ENCODE data around the gene SORCS3. TPM values are rescaled to one million over a fixed set of nuclear protein-coding genes. Genes with fewer than 3 reads are reported as not detected.

SORCS3 gene
- total RNA-seq, 2 donors from 2014 or later = not detected

GRCh38 chr10:105102977-105103376 lies 461.9 kb downstream of the SORCS3 start:
- no peaks in the 10 kb centered on the region for H3K4me1 Mint-ChIP-seq (ENCODE audit: low read depth in 2 of 2)
- no peak overlapping the region for H3K27ac Mint-ChIP-seq
- ATAC-seq (no peak), DNase-seq (ENCODE audit: low spot score) (no peak)
- H3K27me3 Mint-ChIP-seq = no peaks in the 10 kb centered on the region
- H3K9me3 Mint-ChIP-seq = peaks cover 15% of the 10 kb centered on the region
- no peak overlapping the region for H3K4me3 Mint-ChIP-seq
- H3K36me3 Mint-ChIP-seq = no peaks in the 10 kb centered on the region

DNA sequence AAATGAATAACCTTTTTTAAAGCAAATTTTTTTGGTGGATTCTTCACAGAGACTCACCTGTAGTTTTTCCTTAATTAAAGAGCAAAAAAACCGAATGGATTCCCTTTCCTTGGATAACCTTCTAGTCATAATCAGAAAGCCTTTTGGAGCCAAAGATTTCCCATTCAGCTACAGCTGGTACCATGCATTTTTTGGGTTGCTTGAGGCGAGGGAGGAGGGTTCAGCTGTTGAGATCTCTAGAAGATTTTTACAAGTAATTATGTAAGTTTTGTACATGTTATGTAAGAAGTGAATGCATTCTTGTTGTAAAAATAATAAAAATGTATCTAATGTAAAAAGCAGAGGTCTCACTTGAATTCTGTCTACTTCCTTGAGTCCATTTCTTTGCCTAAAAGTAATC lies 463.2 kb downstream of the SORCS3 start:
- no peak overlapping the region for H3K4me3 Mint-ChIP-seq
- no peak for ATAC-seq
- no peak for DNase-seq (ENCODE audit: low spot score)
- H3K9me3 Mint-ChIP-seq = peaks cover 17% of the 10 kb centered on the region
- H3K27me3 Mint-ChIP-seq = no peaks in the 10 kb centered on the region
- H3K4me1 Mint-ChIP-seq (ENCODE audit: low read depth in 2 of 2) = no peaks in the 10 kb centered on the region
- no peak overlapping the region for H3K27ac Mint-ChIP-seq
- no peaks in the 10 kb centered on the region for H3K36me3 Mint-ChIP-seq

- ATAC-seq (no peak), DNase-seq (ENCODE audit: low spot score) (no peak)
- Mint-ChIP-seq H3K36me3 (no peaks in the 10 kb centered on the region), H3K9me3 (peaks cover 14% of the 10 kb centered on the region), H3K4me1 (ENCODE audit: low read depth in 2 of 2) (no peaks in the 10 kb centered on the region), H3K27ac (no peak overlapping the region), H3K4me3 (no peak overlapping the region), H3K27me3 (peaks cover 0 to 2% of the 10 kb centered on the region in 2 donors)
These were observed 468.1 kb downstream of the SORCS3 start for GRCh38 chr10:105109164-105109563.

DNA sequence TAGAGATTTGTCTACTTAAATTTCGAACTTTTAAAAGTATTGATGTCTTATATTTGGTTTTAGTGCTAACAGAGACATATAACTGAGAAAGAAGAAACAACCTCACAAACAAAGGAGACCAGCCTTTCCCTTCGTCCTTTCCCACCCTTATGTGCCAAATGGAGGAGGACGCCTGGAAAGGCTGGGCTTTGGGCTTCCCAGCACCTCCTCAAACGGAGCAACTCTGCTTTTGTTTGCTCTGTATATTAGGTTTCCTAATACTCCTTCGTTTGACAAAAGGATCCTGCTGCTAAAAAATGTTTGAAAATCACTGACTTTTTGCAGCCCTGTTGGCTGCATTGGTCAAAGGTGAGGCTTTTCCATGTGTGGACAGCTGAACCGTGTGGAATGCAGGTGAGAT lies 471.8 kb downstream of the SORCS3 start:
- H3K4me1 Mint-ChIP-seq (ENCODE audit: low read depth in 2 of 2) = no peaks in the 10 kb centered on the region
- H3K9me3 Mint-ChIP-seq = peaks cover 9% of the 10 kb centered on the region
- ATAC-seq (no peak), DNase-seq (ENCODE audit: low spot score) (no peak)
- peaks cover 0 to 2% of the 10 kb centered on the region in 2 donors for H3K27me3 Mint-ChIP-seq
- no peak overlapping the region for H3K4me3 Mint-ChIP-seq
- no peak overlapping the region for H3K27ac Mint-ChIP-seq
- no peaks in the 10 kb centered on the region for H3K36me3 Mint-ChIP-seq

DNA sequence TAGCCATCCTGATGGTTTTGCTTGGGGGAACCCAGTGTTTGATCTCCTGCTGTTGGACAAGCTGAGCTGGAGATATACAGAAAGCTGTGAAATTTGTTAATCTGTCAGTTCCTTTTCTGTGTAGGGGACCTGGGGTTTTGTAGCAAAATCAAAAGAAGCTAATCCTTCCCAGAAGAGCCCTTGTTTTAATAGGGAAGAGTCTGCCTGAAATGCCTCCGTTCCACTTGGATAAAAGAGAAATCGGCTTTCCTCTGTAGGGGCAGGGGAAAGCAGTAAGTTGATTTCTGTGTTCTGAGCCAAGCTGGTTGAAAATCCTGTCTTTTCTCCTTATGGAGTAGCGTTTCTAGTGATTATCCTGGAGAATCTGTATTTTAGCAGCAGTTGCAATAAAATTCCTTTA lies 472.6 kb downstream of the SORCS3 start:
- peaks cover 9% of the 10 kb centered on the region for H3K9me3 Mint-ChIP-seq
- peaks cover 0 to 2% of the 10 kb centered on the region in 2 donors for H3K27me3 Mint-ChIP-seq
- H3K36me3 Mint-ChIP-seq = no peaks in the 10 kb centered on the region
- H3K4me1 Mint-ChIP-seq (ENCODE audit: low read depth in 2 of 2) = no peaks in the 10 kb centered on the region
- ATAC-seq = no peak
- H3K4me3 Mint-ChIP-seq = no peak overlapping the region
- DNase-seq (ENCODE audit: low spot score) = no peak
- no peak overlapping the region for H3K27ac Mint-ChIP-seq

DNA sequence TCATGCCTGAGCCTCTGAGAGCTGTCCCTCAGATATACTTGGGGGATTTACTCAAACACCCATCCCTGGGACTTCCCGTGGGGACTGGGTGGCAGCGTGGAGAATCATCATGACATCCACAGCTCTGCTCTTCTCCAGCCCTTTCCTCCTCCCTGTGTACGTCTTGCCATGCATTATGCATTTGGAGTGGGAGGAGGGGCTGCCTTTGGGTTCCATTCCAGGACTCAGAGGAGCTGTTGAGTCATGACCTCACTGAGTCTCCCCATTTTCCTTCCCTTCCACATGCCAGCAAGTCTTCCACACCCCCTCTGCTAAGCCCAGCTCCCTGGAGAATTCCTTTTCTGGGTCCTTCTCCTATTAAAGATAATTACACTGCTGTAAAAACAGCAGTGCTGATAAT lies 480.7 kb downstream of the SORCS3 start:
- Mint-ChIP-seq H3K27me3 (peaks cover 0 to 7% of the 10 kb centered on the region in 2 donors), H3K4me3 (no peak overlapping the region), H3K4me1 (ENCODE audit: low read depth in 2 of 2) (no peaks in the 10 kb centered on the region), H3K9me3 (peaks cover 21% of the 10 kb centered on the region), H3K36me3 (no peaks in the 10 kb centered on the region), H3K27ac (no peak overlapping the region)
- ATAC-seq (no peak), DNase-seq (ENCODE audit: low spot score) (no peak)

GRCh38 chr10:105128111-105128510 lies 487.0 kb downstream of the SORCS3 start:
- ATAC-seq (no peak), DNase-seq (ENCODE audit: low spot score) (no peak)
- H3K36me3 Mint-ChIP-seq = no peaks in the 10 kb centered on the region
- H3K27me3 Mint-ChIP-seq = no peaks in the 10 kb centered on the region
- no peak overlapping the region for H3K4me3 Mint-ChIP-seq
- H3K27ac Mint-ChIP-seq = no peak overlapping the region
- peaks cover 8% of the 10 kb centered on the region for H3K9me3 Mint-ChIP-seq
- H3K4me1 Mint-ChIP-seq (ENCODE audit: low read depth in 2 of 2) = no peaks in the 10 kb centered on the region

DNA sequence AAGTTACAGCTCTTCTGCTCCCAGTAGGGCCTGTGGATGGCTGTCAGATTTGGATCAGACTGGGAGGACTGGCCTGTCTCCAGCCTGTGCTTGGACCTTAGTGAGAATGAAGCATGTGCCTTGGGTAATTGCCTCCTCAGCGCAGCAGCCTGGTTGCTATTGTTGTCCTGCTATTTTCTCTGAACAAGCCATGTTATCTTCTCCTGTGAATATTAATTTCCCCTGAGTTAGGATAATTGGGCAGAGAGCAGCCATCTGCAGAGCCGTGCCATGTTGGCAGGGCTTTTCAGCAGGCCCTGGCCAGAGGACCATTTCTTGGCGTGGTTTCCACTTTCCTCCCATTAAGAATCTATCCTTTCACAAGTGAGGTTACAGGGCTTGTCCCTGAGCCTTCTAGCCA lies 497.3 kb downstream of the SORCS3 start:
- Mint-ChIP-seq H3K4me1 (ENCODE audit: low read depth in 2 of 2) (no peaks in the 10 kb centered on the region), H3K27me3 (no peaks in the 10 kb centered on the region)

GRCh38 chr10:105139363-105139896 lies 498.3 kb downstream of the SORCS3 start:
- ATAC-seq = no peak

More for the DNA sequence above, 497.3 kb downstream of the SORCS3 start:
- Mint-ChIP-seq H3K27ac (no peak overlapping the region), H3K36me3 (no peaks in the 10 kb centered on the region), H3K4me3 (no peak overlapping the region), H3K9me3 (peaks cover 5% of the 10 kb centered on the region)
- ATAC-seq (no peak), DNase-seq (ENCODE audit: low spot score) (no peak)

GRCh38 chr10:105140600-105140999 lies 499.5 kb downstream of the SORCS3 start:
- Mint-ChIP-seq H3K27ac (no peak overlapping the region), H3K9me3 (peaks cover 10% of the 10 kb centered on the region), H3K36me3 (no peaks in the 10 kb centered on the region), H3K4me1 (ENCODE audit: low read depth in 2 of 2) (no peaks in the 10 kb centered on the region), H3K4me3 (no peak overlapping the region), H3K27me3 (no peaks in the 10 kb centered on the region)
- no peak for ATAC-seq
- DNase-seq (ENCODE audit: low spot score) = no peak

More at GRCh38 chr10:105139363-105139896, 498.3 kb downstream of the SORCS3 start:
- Mint-ChIP-seq H3K4me1 (ENCODE audit: low read depth in 2 of 2) (no peaks in the 10 kb centered on the region), H3K36me3 (no peaks in the 10 kb centered on the region), H3K9me3 (peaks cover 10% of the 10 kb centered on the region), H3K4me3 (no peak overlapping the region), H3K27me3 (no peaks in the 10 kb centered on the region), H3K27ac (no peak overlapping the region)
- no peak for DNase-seq (ENCODE audit: low spot score)

- DNase-seq (ENCODE audit: low spot score) (no peak), ATAC-seq (no peak)
- H3K27ac Mint-ChIP-seq = no peak overlapping the region
- no peaks in the 10 kb centered on the region for H3K27me3 Mint-ChIP-seq
- H3K4me1 Mint-ChIP-seq (ENCODE audit: low read depth in 2 of 2) = no peaks in the 10 kb centered on the region
- no peaks in the 10 kb centered on the region for H3K36me3 Mint-ChIP-seq
- peaks cover 16% of the 10 kb centered on the region for H3K9me3 Mint-ChIP-seq
- H3K4me3 Mint-ChIP-seq = no peak overlapping the region
These were observed 504.6 kb downstream of the SORCS3 start for GRCh38 chr10:105145711-105146110.

DNA sequence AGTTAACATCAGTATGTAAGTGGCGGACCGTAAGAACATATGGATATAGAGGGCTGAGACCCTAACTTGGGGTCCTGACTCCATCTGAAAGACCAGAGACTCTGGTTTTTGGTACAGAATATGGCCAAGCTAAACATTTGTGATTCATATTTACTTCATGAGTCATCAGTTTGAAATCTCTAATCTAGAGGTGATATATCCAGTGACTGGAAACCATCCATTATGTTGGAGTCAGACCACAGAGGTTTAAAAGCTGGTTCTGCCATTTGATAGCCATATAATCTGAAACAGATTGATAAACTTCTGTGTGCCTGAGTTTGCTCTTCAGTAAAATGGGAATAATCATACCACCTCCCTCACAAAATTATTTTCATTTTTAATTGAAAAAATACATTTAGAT lies 505.3 kb downstream of the SORCS3 start:
- no peaks in the 10 kb centered on the region for H3K27me3 Mint-ChIP-seq
- ATAC-seq (no peak), DNase-seq (ENCODE audit: low spot score) (no peak)
- H3K27ac Mint-ChIP-seq = no peak overlapping the region
- H3K4me3 Mint-ChIP-seq = no peak overlapping the region
- no peaks in the 10 kb centered on the region for H3K4me1 Mint-ChIP-seq (ENCODE audit: low read depth in 2 of 2)
- peaks cover 16% of the 10 kb centered on the region for H3K9me3 Mint-ChIP-seq
- no peaks in the 10 kb centered on the region for H3K36me3 Mint-ChIP-seq

DNA sequence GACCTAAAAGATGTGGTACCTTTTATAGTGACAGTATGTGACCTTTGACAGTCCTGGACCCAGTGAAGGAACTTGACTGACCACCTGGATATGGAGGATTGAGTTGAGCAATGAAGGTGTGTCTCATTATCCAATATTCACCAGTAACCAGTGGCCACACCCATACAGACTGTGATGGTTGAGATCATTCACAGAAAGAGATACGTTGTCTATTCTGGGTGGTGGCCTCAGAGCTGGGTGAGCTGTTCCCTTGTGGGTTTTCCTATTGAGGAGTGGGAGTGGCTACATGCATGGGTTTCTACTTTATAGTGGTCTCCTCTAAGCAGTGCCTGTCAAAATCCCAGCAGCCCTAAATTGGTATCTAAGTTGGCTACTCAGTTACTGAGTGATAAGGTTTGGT lies 507.4 kb downstream of the SORCS3 start:
- H3K27ac Mint-ChIP-seq = no peak overlapping the region
- H3K36me3 Mint-ChIP-seq = no peaks in the 10 kb centered on the region
- H3K9me3 Mint-ChIP-seq = peaks cover 13% of the 10 kb centered on the region
- no peak overlapping the region for H3K4me3 Mint-ChIP-seq
- DNase-seq (ENCODE audit: low spot score) = no peak
- ATAC-seq = no peak
- H3K27me3 Mint-ChIP-seq = no peaks in the 10 kb centered on the region
- no peaks in the 10 kb centered on the region for H3K4me1 Mint-ChIP-seq (ENCODE audit: low read depth in 2 of 2)

DNA sequence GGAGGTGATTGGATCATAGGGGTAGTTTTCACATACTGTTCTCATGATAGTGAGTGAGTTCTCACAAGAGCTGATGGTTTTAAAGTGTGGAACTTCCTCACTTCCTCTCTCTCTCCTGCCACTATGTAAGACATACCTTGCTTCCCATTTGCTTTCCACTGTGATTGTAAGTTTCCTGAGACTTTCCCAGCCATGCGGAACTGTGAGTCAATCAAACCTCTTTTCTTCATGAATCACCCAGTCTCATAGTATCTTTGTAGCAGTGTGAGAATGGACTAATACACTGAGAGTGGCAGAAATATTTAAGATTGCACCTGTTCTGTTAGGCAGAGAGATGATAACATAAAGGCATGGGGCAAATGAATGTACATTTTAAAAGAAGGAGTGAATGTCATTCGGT lies 507.8 kb downstream of the SORCS3 start:
- H3K27ac Mint-ChIP-seq = no peak overlapping the region
- H3K27me3 Mint-ChIP-seq = no peaks in the 10 kb centered on the region
- no peaks in the 10 kb centered on the region for H3K36me3 Mint-ChIP-seq
- ATAC-seq (no peak), DNase-seq (ENCODE audit: low spot score) (no peak)
- no peak overlapping the region for H3K4me3 Mint-ChIP-seq
- peaks cover 11% of the 10 kb centered on the region for H3K9me3 Mint-ChIP-seq
- no peaks in the 10 kb centered on the region for H3K4me1 Mint-ChIP-seq (ENCODE audit: low read depth in 2 of 2)

- no peak for ATAC-seq
- no peak for DNase-seq (ENCODE audit: low spot score)
- Mint-ChIP-seq H3K4me1 (ENCODE audit: low read depth in 2 of 2) (no peaks in the 10 kb centered on the region), H3K4me3 (no peak overlapping the region), H3K36me3 (no peaks in the 10 kb centered on the region), H3K27ac (no peak overlapping the region), H3K9me3 (peaks cover 8% of the 10 kb centered on the region), H3K27me3 (no peaks in the 10 kb centered on the region)
These were observed 508.3 kb downstream of the SORCS3 start for GRCh38 chr10:105149371-105149891.
